Right hindlimb (tissue), 1 donor: ENCODE measurements around the gene FBXO10.
A peak's percentile ranks its signal among the peaks of the same experiment; 100 is the strongest.
"Not testable (repeated sequence)": the region's sequence is repeated elsewhere in the genome, so short reads cannot be mapped to it uniquely, and the experiment has no call there.

Experiments
- DNase-seq: peaks from one replicate; pipeline ENCODE4 v3.0.0-alpha.2; 2018

Gene FBXO10

GRCh38 chr9:37473982-37474381, 102.2 kb downstream of the FBXO10 start:
- not testable (repeated sequence) for DNase-seq

DNA sequence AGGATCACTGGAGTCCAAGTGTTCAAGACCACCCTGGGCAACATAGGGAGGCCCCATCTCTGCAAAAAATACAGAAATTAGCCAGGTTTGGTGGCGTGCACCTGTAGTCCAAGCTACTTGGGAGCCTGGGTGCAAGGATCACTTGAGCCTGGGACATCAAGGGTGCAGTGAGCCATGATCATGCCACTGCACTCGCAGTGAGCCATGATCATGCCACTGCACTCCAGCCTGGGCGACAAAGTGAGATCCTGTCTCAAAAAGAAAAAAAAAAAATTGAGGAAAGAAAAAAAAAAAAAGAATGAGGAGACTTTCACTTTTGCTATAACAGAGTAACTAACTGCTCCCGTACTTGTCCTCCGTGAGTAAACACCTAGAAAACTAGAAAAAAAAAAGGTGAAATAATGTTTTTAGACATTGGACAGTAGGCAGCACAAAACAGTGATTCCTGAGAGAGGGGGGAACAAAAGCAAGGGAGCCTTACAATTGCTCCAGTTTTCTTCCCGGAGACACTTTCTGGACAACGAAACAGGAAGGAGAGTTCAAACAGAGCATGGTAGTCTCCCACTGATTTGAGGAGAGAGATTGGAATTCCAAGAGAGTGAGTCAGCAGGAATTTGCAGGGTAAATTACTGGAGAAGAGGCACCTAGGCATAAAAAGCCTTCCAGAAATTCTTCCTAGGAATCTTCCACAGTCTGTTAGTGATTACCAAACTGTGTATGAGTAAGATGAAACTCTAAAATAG, 104.1 kb downstream of the FBXO10 start:
- DNase-seq = no peak

DNA sequence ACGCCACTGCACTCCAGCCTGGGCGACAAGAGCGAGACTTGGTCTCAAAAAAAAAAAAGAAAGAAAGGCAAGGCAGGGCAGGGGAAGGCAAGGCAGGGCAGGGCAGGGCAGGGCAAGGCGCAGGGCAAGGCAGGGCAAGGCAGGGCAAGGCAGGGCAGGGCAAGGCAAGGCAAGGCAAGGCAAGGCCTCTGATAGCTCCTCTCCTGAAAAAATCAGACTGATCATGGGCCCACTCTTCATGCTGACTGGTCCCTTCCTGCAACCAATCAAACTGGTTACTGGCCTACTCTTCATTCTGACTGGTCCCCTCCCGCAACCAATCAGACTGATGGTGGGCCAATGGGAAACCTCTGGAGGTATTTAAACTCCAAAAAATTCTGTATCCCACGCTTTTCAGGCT, 107.6 kb downstream of the FBXO10 start:
- DNase-seq = no peak

DNA sequence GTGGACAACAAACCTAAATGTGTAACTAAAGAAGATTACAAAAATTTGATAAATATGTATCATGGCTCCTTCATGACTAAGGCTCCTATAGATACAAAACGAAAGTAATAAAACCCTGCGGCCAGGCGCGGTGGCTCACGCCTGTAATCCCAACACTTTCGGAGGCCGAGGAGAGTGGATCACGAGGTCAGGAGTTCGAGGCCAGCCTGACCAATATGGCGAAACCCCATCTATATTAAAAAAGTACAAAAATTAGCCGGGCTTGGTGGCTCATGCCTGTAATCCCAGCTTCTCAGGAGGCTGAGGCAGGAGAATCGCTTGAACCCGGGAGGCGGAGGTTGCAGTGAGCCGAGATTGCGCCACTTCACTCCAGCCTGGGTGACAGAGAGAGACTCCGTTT, 108.7 kb downstream of the FBXO10 start:
- not testable (repeated sequence) for DNase-seq

GRCh38 chr9:37466037-37466709, 110.0 kb downstream of the FBXO10 start:
- DNase-seq = peak; percentile 65

- peak; percentile 99 for DNase-seq
Observed at GRCh38 chr9:37465249-37466036, 110.7 kb downstream of the FBXO10 start, which contains the start of gene ZBTB5. Gene ZBTB5 (minus strand): TSS chr9:37465450. CDS start chr9:37442551, 22,899 bp downstream.

DNA sequence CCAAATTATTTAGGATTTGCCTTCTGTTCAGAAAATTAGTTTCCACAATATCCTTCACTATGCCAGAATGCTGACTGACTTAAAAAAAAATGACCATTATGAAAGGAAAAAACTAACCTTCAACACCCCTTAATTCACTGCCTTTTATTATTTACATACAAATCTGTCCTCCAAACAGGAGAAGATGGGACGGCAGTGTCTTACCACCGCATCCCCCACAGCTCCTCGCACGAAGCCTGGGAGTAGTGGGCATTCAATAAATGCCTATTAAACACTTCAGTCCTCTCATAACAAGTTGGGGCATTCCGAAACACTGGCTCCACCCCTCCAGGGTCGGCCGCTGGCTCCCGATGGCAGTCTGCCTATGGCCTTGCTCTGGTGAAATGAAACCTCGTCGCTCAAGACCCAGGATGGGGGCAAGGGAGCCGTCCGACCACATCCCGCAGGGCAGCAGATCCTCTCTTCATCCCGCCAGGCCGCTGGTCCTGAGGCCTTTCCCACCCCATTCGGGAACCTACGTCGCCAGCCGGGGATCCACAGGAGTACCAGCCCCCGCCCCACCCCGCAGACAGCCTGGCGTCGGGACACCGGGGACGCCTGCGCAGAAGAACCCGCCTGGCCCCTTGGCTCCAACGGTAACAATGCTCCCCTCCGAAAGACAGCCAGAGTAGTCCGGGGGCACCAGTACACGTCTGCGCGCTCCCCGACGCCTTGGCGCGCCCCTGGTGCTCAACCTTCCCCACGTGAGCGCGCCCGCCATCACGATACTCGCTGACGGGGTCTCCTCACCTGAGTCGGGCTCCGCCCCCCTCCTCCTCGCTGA, 111.5 kb downstream of the FBXO10 start:
- DNase-seq = no peak

- DNase-seq = no peak
Observed at GRCh38 chr9:37464006-37464405, 112.2 kb downstream of the FBXO10 start.
